ENCODE results near the gene PRTN3.

DNA sequence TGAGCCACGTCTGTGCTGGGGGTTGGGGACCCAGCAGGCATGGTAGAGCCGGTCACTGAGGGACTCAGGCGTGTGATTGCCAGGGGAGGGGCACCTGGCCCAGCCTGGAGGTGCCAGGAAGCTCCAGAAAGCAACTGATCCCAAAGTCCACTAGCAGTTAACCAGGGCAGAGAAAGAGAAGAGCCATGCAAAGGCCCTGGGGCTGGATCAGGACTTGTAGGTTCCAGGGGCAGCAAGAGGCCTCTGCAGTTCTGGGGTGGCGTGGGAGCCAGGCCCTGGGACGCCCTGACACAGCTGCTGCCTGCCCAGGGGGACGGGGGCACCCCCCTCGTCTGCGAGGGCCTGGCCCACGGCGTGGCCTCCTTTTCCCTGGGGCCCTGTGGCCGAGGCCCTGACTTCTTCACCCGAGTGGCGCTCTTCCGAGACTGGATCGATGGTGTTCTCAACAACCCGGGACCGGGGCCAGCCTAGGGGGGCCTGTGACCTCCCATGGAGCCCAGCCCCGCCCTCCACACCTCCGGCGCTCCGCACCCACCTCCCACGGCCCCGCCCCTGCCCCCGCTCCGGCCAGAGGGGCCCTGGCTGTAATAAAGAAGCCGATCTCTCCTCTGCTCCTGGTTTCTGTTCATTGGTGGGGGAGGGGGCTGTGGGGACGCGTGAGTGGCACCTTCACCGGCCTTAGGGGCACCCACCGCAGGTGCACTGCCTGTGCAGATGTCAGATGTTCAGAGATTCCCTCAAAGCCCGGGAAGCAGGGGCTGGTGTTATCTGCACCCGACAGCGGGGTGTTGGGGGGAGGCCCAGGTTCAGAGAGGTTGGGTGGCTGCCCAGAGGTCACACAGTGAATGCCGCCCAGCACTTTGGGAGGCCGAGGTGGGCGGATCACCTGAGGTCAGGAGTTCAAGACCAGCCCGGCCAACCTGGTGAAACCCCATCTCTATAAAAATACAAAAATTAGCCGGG lies 9.1 kb upstream of the PRTN3 start:
- TF ChIP-seq, protein P1, sequence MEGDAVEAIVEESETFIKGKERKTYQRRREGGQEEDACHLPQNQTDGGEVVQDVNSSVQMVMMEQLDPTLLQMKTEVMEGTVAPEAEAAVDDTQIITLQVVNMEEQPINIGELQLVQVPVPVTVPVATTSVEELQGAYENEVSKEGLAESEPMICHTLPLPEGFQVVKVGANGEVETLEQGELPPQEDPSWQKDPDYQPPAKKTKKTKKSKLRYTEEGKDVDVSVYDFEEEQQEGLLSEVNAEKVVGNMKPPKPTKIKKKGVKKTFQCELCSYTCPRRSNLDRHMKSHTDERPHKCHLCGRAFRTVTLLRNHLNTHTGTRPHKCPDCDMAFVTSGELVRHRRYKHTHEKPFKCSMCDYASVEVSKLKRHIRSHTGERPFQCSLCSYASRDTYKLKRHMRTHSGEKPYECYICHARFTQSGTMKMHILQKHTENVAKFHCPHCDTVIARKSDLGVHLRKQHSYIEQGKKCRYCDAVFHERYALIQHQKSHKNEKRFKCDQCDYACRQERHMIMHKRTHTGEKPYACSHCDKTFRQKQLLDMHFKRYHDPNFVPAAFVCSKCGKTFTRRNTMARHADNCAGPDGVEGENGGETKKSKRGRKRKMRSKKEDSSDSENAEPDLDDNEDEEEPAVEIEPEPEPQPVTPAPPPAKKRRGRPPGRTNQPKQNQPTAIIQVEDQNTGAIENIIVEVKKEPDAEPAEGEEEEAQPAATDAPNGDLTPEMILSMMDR (IDR thresholded peaks at IDR 0.05): no peak
- TF ChIP-seq POLR2A (IDR thresholded peaks at IDR 0.05): no peak

Data from prostate gland (tissue), 2 donors.